NT2/D1 (cell line): ENCODE measurements around the gene TMF1.

ENCODE experiments used
- DNase-seq: peaks from one replicate; pipeline ENCODE4 v3.0.0-alpha.2; 2011; ENCODE audit warnings: low read depth, low spot score
- H3K27me3 ChIP-seq: 2 replicates; pipeline ENCODE4 v1.6.0; 2011; ENCODE audit warnings: mild to moderate bottlenecking; ENCODE audit not compliant: insufficient read length, insufficient read depth
- H3K36me3 ChIP-seq: 2 replicates; pipeline ENCODE4 v1.6.1; 2011; ENCODE audit warnings: mild to moderate bottlenecking, low read length, mixed read lengths; ENCODE audit not compliant: insufficient read depth, insufficient read length
- H3K4me1 ChIP-seq: 2 replicates; pipeline ENCODE4 v1.5.1; 2011; ENCODE audit not compliant: insufficient read depth, insufficient read length
- H3K4me3 ChIP-seq: 2 replicates; pipeline ENCODE4 v1.5.1; 2011; ENCODE audit warnings: low read depth; ENCODE audit not compliant: insufficient read length
- H3K9ac ChIP-seq: 2 replicates; pipeline ENCODE4 v1.6.0; 2011; ENCODE audit warnings: low read depth; ENCODE audit not compliant: insufficient read length
- H3K9me3 ChIP-seq: 2 replicates; pipeline ENCODE4 v1.5.1; 2011; ENCODE audit warnings: mild to moderate bottlenecking, low read length; ENCODE audit not compliant: insufficient read depth
- SUZ12 ChIP-seq: IDR thresholded peaks from 2 replicates; pipeline ENCODE4 v1.6.1; 2011; ENCODE audit not compliant: insufficient read length, insufficient read depth; ENCODE audit errors: extremely low read depth
- YY1 ChIP-seq: IDR thresholded peaks from 2 replicates; pipeline ENCODE4 v1.6.1; 2011; ENCODE audit not compliant: insufficient read length, insufficient read depth
- ZNF274 ChIP-seq: IDR thresholded peaks from 2 replicates; pipeline ENCODE4 v1.6.1; 2011; ENCODE audit warnings: mild to moderate bottlenecking, low read depth, low read length

The TMF1 gene

GRCh38 chr3:69052472-69052898, 352 bp upstream of the TMF1 start:
- peak overlapping the region; percentile 92 for H3K4me3 ChIP-seq
- no peaks in the 10 kb centered on the region for H3K4me1 ChIP-seq
- no peak for TF ChIP-seq YY1
- no peak for TF ChIP-seq SUZ12
- TF ChIP-seq ZNF274 = no peak
- no peaks in the 10 kb centered on the region for H3K9me3 ChIP-seq
- H3K36me3 ChIP-seq = peaks cover 55% of the 10 kb centered on the region
- H3K9ac ChIP-seq = peak overlapping the region; percentile 52
- no peak for DNase-seq
- no peaks in the 10 kb centered on the region for H3K27me3 ChIP-seq

- no peak for TF ChIP-seq SUZ12
- TF ChIP-seq YY1 = no peak
- TF ChIP-seq ZNF274 = no peak
- Histone ChIP-seq H3K4me3 (no peak overlapping the region), H3K36me3 (peaks cover 52% of the 10 kb centered on the region), H3K9ac (no peak overlapping the region), H3K4me1 (no peaks in the 10 kb centered on the region), H3K27me3 (no peaks in the 10 kb centered on the region), H3K9me3 (no peaks in the 10 kb centered on the region)
- DNase-seq = no peak
These were observed 3.1 kb downstream of the TMF1 start for GRCh38 chr3:69048990-69049389.

- no peak for TF ChIP-seq ZNF274
- no peak for TF ChIP-seq YY1
- no peak for TF ChIP-seq SUZ12
- Histone ChIP-seq H3K36me3 (peaks cover 85% of the 10 kb centered on the region), H3K4me1 (no peaks in the 10 kb centered on the region), H3K4me3 (no peak overlapping the region), H3K9me3 (no peaks in the 10 kb centered on the region), H3K27me3 (no peaks in the 10 kb centered on the region), H3K9ac (no peak overlapping the region)
- DNase-seq = no peak
These were observed 7.5 kb downstream of the TMF1 start for GRCh38 chr3:69044608-69045007.

- H3K4me3 ChIP-seq = no peak overlapping the region
- H3K9me3 ChIP-seq = no peaks in the 10 kb centered on the region
- TF ChIP-seq YY1 (no peak), ZNF274 (no peak)
- DNase-seq = no peak
- H3K4me1 ChIP-seq = no peaks in the 10 kb centered on the region
- H3K27me3 ChIP-seq = no peaks in the 10 kb centered on the region
- H3K9ac ChIP-seq = no peak overlapping the region
- peaks cover 83% of the 10 kb centered on the region for H3K36me3 ChIP-seq
These were observed 18.7 kb downstream of the TMF1 start for GRCh38 chr3:69033470-69033869.

GRCh38 chr3:69032737-69033136, 19.4 kb downstream of the TMF1 start:
- TF ChIP-seq YY1 = no peak
- TF ChIP-seq ZNF274 = no peak
- no peak for TF ChIP-seq SUZ12
- Histone ChIP-seq H3K36me3 (peaks cover 83% of the 10 kb centered on the region), H3K27me3 (no peaks in the 10 kb centered on the region), H3K4me3 (no peak overlapping the region), H3K9ac (no peak overlapping the region), H3K4me1 (no peaks in the 10 kb centered on the region), H3K9me3 (no peaks in the 10 kb centered on the region)
- no peak for DNase-seq

- peaks cover 85% of the 10 kb centered on the region for H3K36me3 ChIP-seq
- H3K9me3 ChIP-seq = no peaks in the 10 kb centered on the region
- no peak overlapping the region for H3K4me3 ChIP-seq
- H3K9ac ChIP-seq = no peak overlapping the region
- no peak for TF ChIP-seq SUZ12
- no peak for TF ChIP-seq YY1
- no peak for TF ChIP-seq ZNF274
- H3K27me3 ChIP-seq = no peaks in the 10 kb centered on the region
- DNase-seq = no peak
- H3K4me1 ChIP-seq = no peaks in the 10 kb centered on the region
These were observed 20.0 kb downstream of the TMF1 start for GRCh38 chr3:69032142-69032541.

GRCh38 chr3:69031635-69032034, 20.5 kb downstream of the TMF1 start:
- peaks cover 86% of the 10 kb centered on the region for H3K36me3 ChIP-seq
- no peak overlapping the region for H3K9ac ChIP-seq

GRCh38 chr3:69020857-69021256, 31.3 kb downstream of the TMF1 start:
- Histone ChIP-seq H3K4me3 (no peak overlapping the region), H3K9me3 (no peaks in the 10 kb centered on the region), H3K27me3 (no peaks in the 10 kb centered on the region), H3K4me1 (no peaks in the 10 kb centered on the region), H3K36me3 (peaks cover 64% of the 10 kb centered on the region), H3K9ac (no peak overlapping the region)
- TF ChIP-seq YY1 = no peak
- no peak for TF ChIP-seq SUZ12
- no peak for TF ChIP-seq ZNF274
- DNase-seq = no peak

More at GRCh38 chr3:69031635-69032034, 20.5 kb downstream of the TMF1 start:
- Histone ChIP-seq H3K9me3 (no peaks in the 10 kb centered on the region), H3K4me3 (no peak overlapping the region), H3K4me1 (no peaks in the 10 kb centered on the region), H3K27me3 (no peaks in the 10 kb centered on the region)
- DNase-seq = no peak
- TF ChIP-seq YY1 = no peak
